Measurements from ENCODE around the gene ZNF708. TPM values are rescaled to one million over a fixed set of nuclear protein-coding genes. Genes with fewer than 3 reads are reported as not detected.

ZNF708 gene
- total and polyA plus RNA-seq, 2 of the 13 experiments (the other 11 are each of a cell fraction or from before 2014, with no cell fraction given) = 1.8 to 5.2 TPM

GRCh38 chr19:21314676-21315075, 14.5 kb downstream of the ZNF708 start:
- WGBS (ENCODE audit: low lambda C conversion rate) = 83% methylated on average over 1 of the region's 1 CpG
- Histone ChIP-seq H3K4me1 (ENCODE audit: insufficient read depth, low read length) (peaks cover 14% of the 10 kb centered on the region), H3K79me2 (ENCODE audit: insufficient read depth, low read length) (peaks cover 7% of the 10 kb centered on the region), H3K4me3 (replicated peaks in 1 of 3; ENCODE audit: insufficient read depth in 1 of 3, low read depth in 2 of 3, low read length in 3 of 3) (no peak overlapping the region), H3K9me3 (ENCODE audit: low read length) (no peaks in the 10 kb centered on the region), H3K4me2 (ENCODE audit: low read depth, low read length) (no peak overlapping the region), H4K20me1 (ENCODE audit: insufficient read depth, low read length) (no peaks in the 10 kb centered on the region), H3K27ac (ENCODE audit: extremely low read length, insufficient read depth, low read length) (no peak overlapping the region), H2AFZ (ENCODE audit: low read length) (no peak overlapping the region), H3K9ac (ENCODE audit: insufficient read depth, low read depth, low read length) (no peak overlapping the region), H3K27me3 (ENCODE audit: control insufficient read depth in 1 of 2, insufficient read depth in 2 of 2, low read length in 2 of 2) (no peaks in the 10 kb centered on the region), H3K36me3 (replicated peaks in 1 of 2; ENCODE audit: control insufficient read depth in 1 of 2, insufficient read depth in 2 of 2, low read length in 2 of 2) (no peaks in the 10 kb centered on the region)
- in situ Hi-C loops (cut with HindIII; ENCODE audit: extremely low pct_ligation_motif_present, low pct_unique_long_range_greater_than_20kb) (no loop called here), intact Hi-C loops (cut with micrococcal nuclease; ENCODE audit: unreplicated experiment) (no loop called here)
- DNase-seq (ENCODE audit: low spot score) (no peak), ATAC-seq (no peak), FAIRE-seq (no peak)
- TF ChIP-seq HNRNPH1 (optimal IDR thresholded peaks at IDR 0.05; ENCODE audit: low read depth, low read length) = no peak
- TF ChIP-seq ZBTB42 (CRISPR knock-in tag; IDR thresholded peaks at IDR 0.05) = no peak
- TF ChIP-seq CREB3 (CRISPR knock-in tag; IDR thresholded peaks at IDR 0.05) = no peak
- no peak for TF ChIP-seq ZNF614 (CRISPR knock-in tag; IDR thresholded peaks at IDR 0.05; ENCODE audit: borderline replicate concordance)
- no peak for TF ChIP-seq GABPB1 (CRISPR knock-in tag; IDR thresholded peaks at IDR 0.05)
- TF ChIP-seq SSRP1 (CRISPR knock-in tag; IDR thresholded peaks at IDR 0.05) = no peak
- no peak for TF ChIP-seq ARHGAP35 (CRISPR knock-in tag; IDR thresholded peaks at IDR 0.05; ENCODE audit: borderline replicate concordance)
- TF ChIP-seq MEIS2 (CRISPR knock-in tag; IDR thresholded peaks at IDR 0.05) = no peak
- TF ChIP-seq GTF2F1 (IDR thresholded peaks at IDR 0.05; ENCODE audit: low read length) = no peak
- no peak for TF ChIP-seq ZNF44 (CRISPR knock-in tag; IDR thresholded peaks at IDR 0.05)
- TF ChIP-seq NBN (conservative IDR thresholded peaks at IDR 0.05) = no peak
- no peak for TF ChIP-seq SP2 (CRISPR knock-in tag; IDR thresholded peaks at IDR 0.05)
- BruUV-seq (replicated peaks) = no TSS peak
- POLR2A ChIA-PET = interaction anchor here (4.5 kb wide), 1 partner anchor 14 kb away, joined by 17 read pairs; the partner anchor contains the start of gene ZNF708
- CTCF ChIA-PET (ENCODE audit: low intra/inter-chr PET ratio, low total read pairs) = no interaction called here
